Hepatocyte (in vitro differentiated cells): Measurements from ENCODE around the gene GJC2. TPM values are rescaled to one million over a fixed set of nuclear protein-coding genes. Genes with fewer than 3 reads are reported as not detected.

ENCODE experiments used
- DNase-seq: peaks from one replicate; pipeline ENCODE4 v3.0.0-alpha.2; 2016; ENCODE audit warnings: low spot score
- H2AFZ ChIP-seq: fragments of 200-600 bp; sonication (generic); 2 replicates; pipeline ENCODE4 v1.6.0; 2016; ENCODE audit warnings: antibody characterized with exemption, mild to moderate bottlenecking
- H3K27ac ChIP-seq: fragments of 200-600 bp; sonication (generic); 2 replicates; pipeline ENCODE4 v1.5.1; 2016; ENCODE audit warnings: mild to moderate bottlenecking
- H3K27me3 ChIP-seq: fragments of 200-600 bp; sonication (generic); 2 replicates; pipeline ENCODE4 v1.6.1; 2016
- H3K36me3 ChIP-seq: fragments of 200-600 bp; sonication (generic); replicated peaks from 2 replicates; pipeline ENCODE4 v1.5.1; 2016; ENCODE audit warnings: low read depth; ENCODE audit not compliant: insufficient read depth
- H3K4me1 ChIP-seq: fragments of 200-600 bp; sonication (generic); 2 replicates; pipeline ENCODE4 v1.5.1; 2016; ENCODE audit warnings: mild to moderate bottlenecking, moderate library complexity; ENCODE audit not compliant: insufficient read depth
- H3K4me2 ChIP-seq: fragments of 200-600 bp; sonication (generic); 2 replicates; pipeline ENCODE4 v1.6.0; 2016
- H3K4me3 ChIP-seq: fragments of 200-600 bp; sonication (generic); 2 replicates; pipeline ENCODE4 v1.5.1; 2016; ENCODE audit warnings: mild to moderate bottlenecking
- H3K79me2 ChIP-seq: fragments of 200-600 bp; sonication (generic); 2 replicates; pipeline ENCODE4 v1.6.0; 2017; ENCODE audit warnings: mild to moderate bottlenecking
- H3K9me2 ChIP-seq: fragments of 200-600 bp; sonication (generic); replicated peaks from 2 replicates; pipeline ENCODE4 v1.6.0; 2017; ENCODE audit warnings: mild to moderate bottlenecking; ENCODE audit not compliant: insufficient read depth
- H3K9me3 ChIP-seq: fragments of 200-600 bp; sonication (generic); 2 replicates; pipeline ENCODE4 v1.5.1; 2016; ENCODE audit warnings: low read depth, mild to moderate bottlenecking
- H4K20me1 ChIP-seq: fragments of 200-600 bp; sonication (generic); 2 replicates; pipeline ENCODE4 v1.6.0; 2016; ENCODE audit warnings: mild to moderate bottlenecking; ENCODE audit not compliant: insufficient read depth, poor library complexity, severe bottlenecking
- EZH2 ChIP-seq: fragments of 200-600 bp; sonication (generic); IDR thresholded peaks from 2 replicates; pipeline ENCODE4 v1.6.1; 2016; ENCODE audit warnings: antibody characterized with exemption, mild to moderate bottlenecking, borderline replicate concordance
- EZH2phosphoT487 ChIP-seq: fragments of 200-600 bp; sonication (generic); IDR thresholded peaks from one replicate; pipeline ENCODE4 v1.6.1; 2018; ENCODE audit warnings: antibody characterized with exemption, mild to moderate bottlenecking, low read depth, moderate library complexity; ENCODE audit not compliant: unreplicated experiment, severe bottlenecking
- WGBS: methylation state at CpG from one replicate; pipeline ENCODE4 v1.1.6; 2016; ENCODE audit warnings: low lambda C conversion rate; ENCODE audit errors: missing lambda C conversion rate; 5-methylcytosine and 5-hydroxymethylcytosine counted together
- polyA plus RNA-seq: library from polyadenylated mRNA; unstranded; fragments of >200 nt; fragmentation: Nextera tagmentation; extraction: Ambion mirVana; gene quantifications from 2 replicates; pipeline ENCODE4 v1.2.1, GENCODE V29; 2016
- total RNA-seq: library from RNA; depleted of rRNA; stranded (reverse); fragments of >200 nt; gene quantifications from 2 replicates; pipeline ENCODE4 v1.2.3, GENCODE V29; 2014
- TF ChIP-seq, protein P1 (sequence below): fragments of 200-600 bp; sonication (generic); IDR thresholded peaks from 2 replicates; pipeline ENCODE4 v1.5.1; 2016; ENCODE audit warnings: antibody characterized with exemption, mild to moderate bottlenecking; ENCODE audit not compliant: poor library complexity

GJC2 gene
- total and polyA plus RNA-seq, 2 experiments from 2014 or later, result 0.40 to 1.6 TPM

DNA sequence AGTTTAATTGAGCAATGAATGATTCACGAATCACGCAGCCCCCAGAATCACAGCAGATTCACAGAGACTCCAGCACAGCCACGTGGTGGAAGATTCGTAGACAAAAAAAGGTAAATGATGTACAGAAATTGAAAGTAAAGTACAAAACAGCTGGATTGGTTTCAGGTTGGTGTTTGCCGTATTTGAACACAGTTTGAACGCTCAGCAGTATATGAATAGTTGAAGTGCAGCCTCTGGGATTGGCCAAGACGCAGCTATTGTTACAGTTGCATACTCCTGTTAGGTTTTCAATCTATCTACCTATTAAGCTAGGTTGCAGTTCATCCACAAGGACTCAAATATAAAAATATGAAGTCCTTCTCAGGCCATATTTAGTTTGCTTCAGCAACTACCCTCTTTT is 37.6 kb upstream of the GJC2 start:
- 95% methylated on average over 7 of the region's 7 CpGs for WGBS
- DNase-seq, result no peak
- Histone ChIP-seq H4K20me1 (no peaks in the 10 kb centered on the region), H3K4me1 (peaks cover 12% of the 10 kb centered on the region), H3K9me2 (no peaks in the 10 kb centered on the region), H2AFZ (no peak overlapping the region), H3K4me2 (no peak overlapping the region), H3K9me3 (no peaks in the 10 kb centered on the region), H3K36me3 (no peaks in the 10 kb centered on the region), H3K79me2 (peaks cover 13% of the 10 kb centered on the region), H3K27me3 (no peaks in the 10 kb centered on the region), H3K27ac (no peak overlapping the region), H3K4me3 (no peak overlapping the region)
- TF ChIP-seq EZH2phosphoT487 (no peak), EZH2 (no peak)
- TF ChIP-seq, protein P1, sequence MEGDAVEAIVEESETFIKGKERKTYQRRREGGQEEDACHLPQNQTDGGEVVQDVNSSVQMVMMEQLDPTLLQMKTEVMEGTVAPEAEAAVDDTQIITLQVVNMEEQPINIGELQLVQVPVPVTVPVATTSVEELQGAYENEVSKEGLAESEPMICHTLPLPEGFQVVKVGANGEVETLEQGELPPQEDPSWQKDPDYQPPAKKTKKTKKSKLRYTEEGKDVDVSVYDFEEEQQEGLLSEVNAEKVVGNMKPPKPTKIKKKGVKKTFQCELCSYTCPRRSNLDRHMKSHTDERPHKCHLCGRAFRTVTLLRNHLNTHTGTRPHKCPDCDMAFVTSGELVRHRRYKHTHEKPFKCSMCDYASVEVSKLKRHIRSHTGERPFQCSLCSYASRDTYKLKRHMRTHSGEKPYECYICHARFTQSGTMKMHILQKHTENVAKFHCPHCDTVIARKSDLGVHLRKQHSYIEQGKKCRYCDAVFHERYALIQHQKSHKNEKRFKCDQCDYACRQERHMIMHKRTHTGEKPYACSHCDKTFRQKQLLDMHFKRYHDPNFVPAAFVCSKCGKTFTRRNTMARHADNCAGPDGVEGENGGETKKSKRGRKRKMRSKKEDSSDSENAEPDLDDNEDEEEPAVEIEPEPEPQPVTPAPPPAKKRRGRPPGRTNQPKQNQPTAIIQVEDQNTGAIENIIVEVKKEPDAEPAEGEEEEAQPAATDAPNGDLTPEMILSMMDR, result no peak

DNA sequence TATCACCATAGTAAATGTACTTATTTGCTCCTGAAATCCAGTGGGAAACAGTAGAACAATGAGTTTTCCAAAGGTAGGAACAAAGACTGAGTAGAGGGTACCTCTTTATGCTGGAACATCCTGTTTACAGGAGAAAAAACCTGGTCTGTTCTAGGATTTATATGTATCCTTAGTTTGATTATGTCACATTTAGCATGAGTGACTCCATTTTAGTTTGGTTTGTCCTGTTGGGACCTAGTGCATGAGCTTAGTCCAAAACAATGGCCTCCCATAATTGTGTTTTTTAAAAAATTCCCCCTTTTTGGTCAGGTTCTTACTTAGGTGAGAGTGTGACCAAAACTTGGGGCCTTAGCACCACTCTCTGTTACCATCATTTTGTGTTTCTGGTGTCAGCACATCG is 37.1 kb upstream of the GJC2 start:
- no peak for DNase-seq
- no peaks in the 10 kb centered on the region for H3K27me3 ChIP-seq
- 91% methylated on average over 1 of the region's 1 CpG for WGBS
- no peaks in the 10 kb centered on the region for H3K9me3 ChIP-seq
- no peak for TF ChIP-seq EZH2phosphoT487
- TF ChIP-seq EZH2, result no peak
- TF ChIP-seq, protein P1, result no peak
- H3K4me1 ChIP-seq, result peaks cover 12% of the 10 kb centered on the region
- no peak overlapping the region for H3K4me3 ChIP-seq
- no peak overlapping the region for H3K27ac ChIP-seq
- no peak overlapping the region for H2AFZ ChIP-seq
- no peaks in the 10 kb centered on the region for H3K9me2 ChIP-seq
- H3K36me3 ChIP-seq, result no peaks in the 10 kb centered on the region
- no peaks in the 10 kb centered on the region for H4K20me1 ChIP-seq
- peaks cover 13% of the 10 kb centered on the region for H3K79me2 ChIP-seq
- no peak overlapping the region for H3K4me2 ChIP-seq

DNA sequence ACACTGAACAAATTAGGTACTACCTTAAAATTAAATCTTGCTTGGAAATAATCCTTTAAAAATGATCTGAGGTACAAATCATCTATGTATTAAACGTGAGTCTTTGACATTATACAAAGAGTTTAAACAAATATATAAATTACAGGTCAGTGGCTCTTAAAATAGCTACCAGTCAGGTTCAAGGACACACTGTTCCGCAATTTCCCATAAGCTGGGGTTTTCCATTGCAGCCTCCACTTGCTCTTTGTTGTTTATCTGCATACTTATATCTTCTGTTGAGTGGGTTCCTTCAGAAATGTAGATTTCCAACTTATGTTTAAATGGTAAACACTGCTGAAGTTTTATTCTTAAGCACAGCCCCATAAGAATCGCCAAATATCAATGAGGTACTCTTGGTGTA is 34.9 kb upstream of the GJC2 start:
- H3K36me3 ChIP-seq, result no peaks in the 10 kb centered on the region
- 79% methylated on average over 3 of the region's 3 CpGs for WGBS
- no peaks in the 10 kb centered on the region for H3K9me3 ChIP-seq
- H2AFZ ChIP-seq, result no peak overlapping the region
- no peaks in the 10 kb centered on the region for H3K27me3 ChIP-seq
- no peaks in the 10 kb centered on the region for H4K20me1 ChIP-seq
- TF ChIP-seq, protein P1, result no peak
- no peak for TF ChIP-seq EZH2phosphoT487
- TF ChIP-seq EZH2, result no peak
- no peak overlapping the region for H3K27ac ChIP-seq
- no peak overlapping the region for H3K4me3 ChIP-seq
- H3K79me2 ChIP-seq, result no peaks in the 10 kb centered on the region
- H3K4me1 ChIP-seq, result peaks cover 7% of the 10 kb centered on the region
- H3K4me2 ChIP-seq, result no peak overlapping the region
- H3K9me2 ChIP-seq, result no peaks in the 10 kb centered on the region
- DNase-seq, result no peak

DNA sequence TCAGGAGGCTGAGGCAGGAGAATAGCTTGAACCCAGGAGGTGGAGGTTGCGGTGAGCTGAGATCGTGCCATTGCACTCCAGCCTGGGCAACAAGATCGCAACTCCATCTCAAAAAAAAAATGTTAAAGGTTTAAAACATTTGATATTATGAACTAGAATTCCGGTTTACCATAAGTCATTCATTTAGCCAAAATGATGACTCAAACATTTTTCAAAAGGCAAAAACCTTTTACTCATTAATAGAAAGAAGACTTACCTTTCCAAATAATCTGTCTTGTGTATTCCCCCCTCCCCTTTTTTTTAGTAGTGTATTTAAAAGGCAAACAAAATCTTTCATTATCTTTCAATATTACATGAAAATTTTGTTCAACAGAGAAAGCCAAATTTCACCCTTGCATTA is 32.4 kb upstream of the GJC2 start:
- H3K4me3 ChIP-seq, result no peak overlapping the region
- no peaks in the 10 kb centered on the region for H3K9me3 ChIP-seq
- no peaks in the 10 kb centered on the region for H3K4me1 ChIP-seq
- no peak overlapping the region for H3K4me2 ChIP-seq
- no peak for TF ChIP-seq EZH2
- TF ChIP-seq, protein P1, result no peak
- no peak for TF ChIP-seq EZH2phosphoT487
- no peak for DNase-seq
- no peak overlapping the region for H2AFZ ChIP-seq
- H3K79me2 ChIP-seq, result no peaks in the 10 kb centered on the region
- H3K36me3 ChIP-seq, result no peaks in the 10 kb centered on the region
- H3K27me3 ChIP-seq, result no peaks in the 10 kb centered on the region
- H4K20me1 ChIP-seq, result no peaks in the 10 kb centered on the region
- 92% methylated on average over 4 of the region's 4 CpGs for WGBS
- no peak overlapping the region for H3K27ac ChIP-seq
- H3K9me2 ChIP-seq, result no peaks in the 10 kb centered on the region
